RWPE2 (cell line): ENCODE data around the gene LAPTM5.
"Not testable (repeated sequence)": the region's sequence is repeated elsewhere in the genome, so short reads cannot be mapped to it uniquely, and the experiment has no call there.

ENCODE experiments used
- ATAC-seq: fragments of 200-7000 bp; cut with Tn5 transposase; 3 replicates; pipeline ENCODE4 v1.9.1; 2021; ENCODE audit warnings: low read depth
- DNase-seq: peaks from one replicate; pipeline ENCODE4 v3.0.0-alpha.2; 2020; ENCODE audit warnings: low spot score
- H3K27ac ChIP-seq: fragments of 450-650 bp; 2 replicates; pipeline ENCODE4 v1.5.1; 2017; ENCODE audit warnings: mild to moderate bottlenecking; ENCODE audit not compliant: poor library complexity, severe bottlenecking
- H3K27me3 ChIP-seq: fragments of 250-450 bp; sonication (Bioruptor Pico); 2 replicates; pipeline ENCODE4 v1.5.1; 2021; ENCODE audit warnings: mild to moderate bottlenecking, moderate library complexity; ENCODE audit not compliant: insufficient read depth, poor library complexity, severe bottlenecking
- H3K36me3 ChIP-seq: fragments of 250-450 bp; sonication (Bioruptor Pico); 2 replicates; pipeline ENCODE4 v1.5.1; 2020; ENCODE audit warnings: low read depth, mild to moderate bottlenecking, moderate library complexity
- H3K4me1 ChIP-seq: fragments of 250-450 bp; sonication (Bioruptor Pico); 2 replicates; pipeline ENCODE4 v1.5.1; 2021; ENCODE audit warnings: mild to moderate bottlenecking, moderate library complexity; ENCODE audit not compliant: insufficient read depth, poor library complexity, severe bottlenecking
- H3K4me3 ChIP-seq: fragments of 250-450 bp; sonication (Bioruptor Pico); 2 replicates; pipeline ENCODE4 v1.5.1; 2021; ENCODE audit warnings: mild to moderate bottlenecking, moderate library complexity; ENCODE audit not compliant: severe bottlenecking
- H3K9me3 ChIP-seq: fragments of 250-450 bp; sonication (Bioruptor Pico); 2 replicates; pipeline ENCODE4 v1.5.1; 2021; ENCODE audit warnings: mild to moderate bottlenecking, moderate library complexity; ENCODE audit not compliant: severe bottlenecking
- TF ChIP-seq, protein P1 (sequence below): fragments of 450-650 bp; IDR thresholded peaks from one replicate; pipeline ENCODE4 v1.5.1; 2017; ENCODE audit warnings: mild to moderate bottlenecking, moderate library complexity; ENCODE audit not compliant: poor library complexity, severe bottlenecking

LAPTM5 gene

DNA sequence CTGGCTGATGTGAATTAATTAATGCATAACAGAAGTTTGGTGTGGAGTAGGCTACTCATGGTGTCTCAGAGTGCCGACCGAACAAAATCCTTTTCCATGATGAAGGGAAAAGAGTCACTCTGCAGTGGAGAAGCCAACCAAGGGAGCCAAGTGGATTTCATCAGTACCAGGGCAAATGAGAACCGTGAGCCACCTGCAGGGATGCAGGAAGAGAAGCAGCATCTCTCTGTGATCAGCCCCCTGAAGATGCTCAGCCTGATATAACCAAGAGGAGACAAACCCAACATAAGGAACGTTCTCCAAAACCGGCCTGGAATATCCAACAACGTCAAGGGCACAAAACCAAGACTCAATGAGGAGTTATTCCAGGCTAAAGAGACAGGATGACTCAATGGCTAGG lies 13.4 kb upstream of the LAPTM5 start:
- H3K27me3 ChIP-seq = no peaks in the 10 kb centered on the region
- ATAC-seq = no peak

DNA sequence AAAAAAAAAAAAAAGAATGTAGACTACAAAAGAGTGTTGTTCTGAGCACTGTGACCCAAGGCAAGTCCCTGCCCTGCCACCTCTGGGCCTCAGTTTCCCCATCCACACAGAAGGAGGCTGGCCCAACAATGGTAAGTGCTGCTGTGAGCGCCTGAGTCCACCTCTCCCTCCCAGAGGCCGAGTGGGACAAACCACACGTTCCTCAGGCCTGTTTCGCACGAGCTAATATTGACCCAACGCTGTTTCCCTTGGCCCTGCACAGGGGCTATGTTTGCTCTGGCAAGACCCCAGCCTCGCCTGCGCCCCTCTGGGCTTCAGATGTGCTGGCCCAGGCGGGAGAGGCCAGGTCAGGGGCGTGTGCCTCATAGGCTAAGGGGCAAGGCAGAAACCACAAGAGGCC lies 12.6 kb upstream of the LAPTM5 start:
- H3K36me3 ChIP-seq = no peaks in the 10 kb centered on the region
- no peaks in the 10 kb centered on the region for H3K9me3 ChIP-seq
- H3K4me3 ChIP-seq = no peak overlapping the region
- no peaks in the 10 kb centered on the region for H3K27me3 ChIP-seq
- no peak overlapping the region for H3K27ac ChIP-seq
- no peaks in the 10 kb centered on the region for H3K4me1 ChIP-seq
- DNase-seq (no peak), ATAC-seq (no peak)
- TF ChIP-seq, protein P1, sequence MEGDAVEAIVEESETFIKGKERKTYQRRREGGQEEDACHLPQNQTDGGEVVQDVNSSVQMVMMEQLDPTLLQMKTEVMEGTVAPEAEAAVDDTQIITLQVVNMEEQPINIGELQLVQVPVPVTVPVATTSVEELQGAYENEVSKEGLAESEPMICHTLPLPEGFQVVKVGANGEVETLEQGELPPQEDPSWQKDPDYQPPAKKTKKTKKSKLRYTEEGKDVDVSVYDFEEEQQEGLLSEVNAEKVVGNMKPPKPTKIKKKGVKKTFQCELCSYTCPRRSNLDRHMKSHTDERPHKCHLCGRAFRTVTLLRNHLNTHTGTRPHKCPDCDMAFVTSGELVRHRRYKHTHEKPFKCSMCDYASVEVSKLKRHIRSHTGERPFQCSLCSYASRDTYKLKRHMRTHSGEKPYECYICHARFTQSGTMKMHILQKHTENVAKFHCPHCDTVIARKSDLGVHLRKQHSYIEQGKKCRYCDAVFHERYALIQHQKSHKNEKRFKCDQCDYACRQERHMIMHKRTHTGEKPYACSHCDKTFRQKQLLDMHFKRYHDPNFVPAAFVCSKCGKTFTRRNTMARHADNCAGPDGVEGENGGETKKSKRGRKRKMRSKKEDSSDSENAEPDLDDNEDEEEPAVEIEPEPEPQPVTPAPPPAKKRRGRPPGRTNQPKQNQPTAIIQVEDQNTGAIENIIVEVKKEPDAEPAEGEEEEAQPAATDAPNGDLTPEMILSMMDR = no peak

More for the DNA sequence above, 13.4 kb upstream of the LAPTM5 start:
- TF ChIP-seq, protein P1 = no peak
- Histone ChIP-seq H3K4me1 (no peaks in the 10 kb centered on the region), H3K4me3 (no peak overlapping the region), H3K36me3 (no peaks in the 10 kb centered on the region), H3K27ac (no peak overlapping the region), H3K9me3 (no peaks in the 10 kb centered on the region)
- no peak for DNase-seq

DNA sequence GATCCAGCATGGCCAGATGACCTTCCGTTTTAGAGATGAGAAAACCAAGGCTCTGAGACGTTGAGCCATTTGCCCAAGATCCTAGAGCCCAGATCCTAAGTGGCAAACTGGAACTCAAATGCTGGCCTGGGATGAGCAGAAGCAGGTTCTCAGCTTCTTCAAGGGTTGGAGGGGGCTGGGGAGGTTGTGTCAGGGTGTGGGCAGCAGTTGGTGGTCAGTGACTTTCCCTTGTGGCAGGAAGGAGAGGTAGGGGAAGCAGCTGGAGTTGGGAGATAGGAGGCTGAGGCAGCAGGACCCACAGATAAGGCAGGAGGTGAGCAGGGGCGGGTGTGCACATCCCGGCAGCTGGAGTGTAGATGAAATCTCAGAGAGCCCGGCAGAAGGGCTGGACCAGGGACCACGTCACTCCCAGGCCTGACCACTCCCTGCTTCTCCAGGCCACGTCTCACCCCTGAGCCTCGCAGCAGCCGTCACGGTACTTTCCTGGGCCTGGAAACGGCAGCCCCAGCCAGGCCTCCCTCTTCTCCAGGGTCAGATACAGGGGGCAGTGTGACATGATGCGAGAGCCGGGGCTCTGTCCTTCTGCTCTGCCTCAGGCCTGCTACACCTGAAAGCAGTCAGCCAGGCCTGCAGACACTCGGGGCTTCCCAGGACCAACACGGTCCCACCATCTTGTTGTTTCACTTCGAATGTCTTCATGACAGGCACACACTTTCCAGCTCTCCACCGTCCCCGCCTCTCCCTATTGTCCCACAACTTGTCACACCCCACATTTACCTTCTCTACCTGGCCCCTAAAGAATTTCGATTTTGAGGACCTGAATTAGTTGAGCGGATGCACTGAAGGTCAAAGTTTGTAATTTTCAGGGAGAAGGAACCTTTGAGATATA lies 11.5 kb upstream of the LAPTM5 start:
- DNase-seq = no peak
- Histone ChIP-seq H3K36me3 (no peaks in the 10 kb centered on the region), H3K4me3 (no peak overlapping the region), H3K27ac (no peak overlapping the region), H3K27me3 (no peaks in the 10 kb centered on the region), H3K4me1 (no peaks in the 10 kb centered on the region), H3K9me3 (no peaks in the 10 kb centered on the region)
- no peak for ATAC-seq
- TF ChIP-seq, protein P1 = no peak

DNA sequence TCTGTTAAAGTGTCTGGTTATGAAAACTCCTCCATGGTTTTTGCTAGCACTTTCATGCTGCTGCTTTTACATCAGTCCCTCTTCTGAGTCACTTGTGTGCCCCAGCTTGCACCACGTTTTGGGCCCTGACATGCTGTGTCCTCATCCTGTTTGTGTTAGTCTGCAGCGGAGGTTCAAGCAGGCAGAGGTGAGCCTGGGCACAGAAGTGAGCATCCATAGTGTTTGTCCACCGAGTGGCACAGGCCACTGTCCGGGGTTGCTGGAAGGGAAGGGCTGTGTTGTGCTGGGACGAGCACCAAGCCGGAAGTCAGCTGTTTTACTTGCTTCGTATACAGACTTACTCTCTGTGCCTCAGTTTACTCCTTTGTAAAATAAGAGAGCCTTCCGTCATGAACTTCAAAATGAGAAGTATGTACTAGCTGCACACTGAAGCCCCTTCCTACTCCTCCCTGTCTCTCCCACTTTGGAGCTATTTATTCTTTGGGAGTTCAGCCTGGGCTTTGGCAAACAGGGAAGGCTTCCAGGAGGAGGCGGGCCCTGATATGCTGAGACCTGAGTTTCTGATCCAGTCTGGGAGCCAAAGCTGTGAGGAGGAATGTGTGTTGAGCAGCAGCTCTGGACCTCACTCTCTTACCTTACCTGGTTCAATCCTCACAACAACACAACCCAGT lies 10.7 kb upstream of the LAPTM5 start:
- no peak overlapping the region for H3K27ac ChIP-seq
- no peaks in the 10 kb centered on the region for H3K36me3 ChIP-seq
- H3K4me3 ChIP-seq = no peak overlapping the region
- ATAC-seq (no peak), DNase-seq (no peak)
- H3K4me1 ChIP-seq = no peaks in the 10 kb centered on the region
- no peaks in the 10 kb centered on the region for H3K27me3 ChIP-seq
- no peaks in the 10 kb centered on the region for H3K9me3 ChIP-seq
- TF ChIP-seq, protein P1 = no peak

DNA sequence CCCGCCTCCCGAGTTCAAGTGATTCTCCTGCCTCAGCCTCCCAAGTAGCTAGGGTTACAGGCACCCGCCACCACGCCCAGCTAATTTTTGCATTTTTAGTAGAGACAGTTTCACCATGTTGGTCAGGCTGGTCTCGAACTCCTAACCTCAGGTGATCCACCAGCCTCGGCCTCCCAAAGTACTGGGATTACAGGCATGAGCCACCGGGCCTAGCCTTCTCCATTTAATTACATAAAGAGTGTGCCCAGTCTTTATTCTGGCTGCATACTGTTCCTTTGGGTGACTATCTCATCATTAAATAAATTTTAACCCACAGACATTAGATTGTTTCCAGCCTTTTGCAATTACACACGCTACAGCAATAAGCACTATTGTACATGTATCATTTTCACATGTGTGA lies 9.4 kb upstream of the LAPTM5 start:
- not testable (repeated sequence) for H3K4me1 ChIP-seq, H3K9me3 ChIP-seq

More for the DNA sequence above, 9.4 kb upstream of the LAPTM5 start:
- H3K27me3 ChIP-seq, H3K4me3 ChIP-seq, H3K36me3 ChIP-seq, ATAC-seq, DNase-seq, H3K27ac ChIP-seq: not testable (repeated sequence)
